ENCODE data around the gene RECQL5. TPM values are rescaled to one million over a fixed set of nuclear protein-coding genes. Genes with fewer than 3 reads are reported as not detected.
A peak's percentile ranks its signal among the peaks of the same experiment; 100 is the strongest.

RECQL5 gene
- total and polyA plus RNA-seq, 12 donors: 11.2 to 188 (median 32.9) TPM

- Histone ChIP-seq H3K27ac (no peak overlapping the region), H3K4me1 (replicated peaks in 1 of 2) (peaks cover under 1 to 2% of the 10 kb centered on the region in 2 donors), H3K9me3 (replicated peaks in 1 of 3) (no peaks in the 10 kb centered on the region), H3K4me3 (no peak overlapping the region), H3K27me3 (no peaks in the 10 kb centered on the region), H3K36me3 (replicated peaks in 1 of 2) (peaks cover 0 to 61% of the 10 kb centered on the region in 2 donors)
- TF ChIP-seq CTCF (IDR thresholded peaks at IDR 0.05): no peak
- TF ChIP-seq POLR2A (IDR thresholded peaks at IDR 0.05): no peak
- 80 to 87% (median 84%) methylated on average over 4 of the region's 4 CpGs for WGBS, 4 donors
- no peak for DNase-seq
- intact Hi-C loops (cut with DNase I): no loop called here
These were observed 6.5 kb upstream of the RECQL5 start for GRCh38 chr17:75673487-75673886.

- TF ChIP-seq CTCF (IDR thresholded peaks at IDR 0.05): no peak
- TF ChIP-seq POLR2A (IDR thresholded peaks at IDR 0.05): no peak
- peaks cover 9 to 12% of the 10 kb centered on the region in 2 donors for H3K4me1 ChIP-seq (replicated peaks in 1 of 2)
- H3K36me3 ChIP-seq (replicated peaks in 1 of 2): peaks cover 0 to 58% of the 10 kb centered on the region in 2 donors
- whole genome bisulfite sequencing, 4 donors: 89 to 96% (median 91%) methylated on average over 5 of the region's 5 CpGs
- intact Hi-C loops (cut with DNase I): no loop called here
- H3K4me3 ChIP-seq: no peak overlapping the region
- DNase-seq: no peak
- no peak overlapping the region for H3K27ac ChIP-seq
- no peaks in the 10 kb centered on the region for H3K9me3 ChIP-seq (replicated peaks in 1 of 3)
- no peaks in the 10 kb centered on the region for H3K27me3 ChIP-seq
These were observed 5.1 kb upstream of the RECQL5 start for GRCh38 chr17:75672011-75672410.

- Histone ChIP-seq H3K4me3 (no peak overlapping the region), H3K27me3 (no peaks in the 10 kb centered on the region), H3K9me3 (replicated peaks in 1 of 3) (no peaks in the 10 kb centered on the region), H3K36me3 (replicated peaks in 1 of 2) (peaks cover 0 to 55% of the 10 kb centered on the region in 2 donors), H3K4me1 (replicated peaks in 1 of 2) (peaks cover 18 to 20% of the 10 kb centered on the region in 2 donors), H3K27ac (no peak overlapping the region)
- WGBS, 4 donors: 55 to 97% (median 72%) methylated on average over 4 to 5 of the region's 5 CpGs
- TF ChIP-seq POLR2A (IDR thresholded peaks at IDR 0.05): no peak
- TF ChIP-seq CTCF (IDR thresholded peaks at IDR 0.05): no peak
- no peak for DNase-seq
- intact Hi-C loops (cut with DNase I): no loop called here
These were observed 3.9 kb upstream of the RECQL5 start for GRCh38 chr17:75670868-75671267.

- peaks cover 18 to 22% of the 10 kb centered on the region in 2 donors for H3K4me1 ChIP-seq (replicated peaks in 1 of 2)
- intact Hi-C loops (cut with DNase I): no loop called here
- TF ChIP-seq POLR2A (IDR thresholded peaks at IDR 0.05) (no peak), CTCF (IDR thresholded peaks at IDR 0.05) (no peak)
- WGBS, 4 donors: 67 to 76% (median 73%) methylated on average over 4 of the region's 4 CpGs
- no peaks in the 10 kb centered on the region for H3K27me3 ChIP-seq
- peak overlapping the region in 1 of 4 donors; percentile 96 for H3K4me3 ChIP-seq
- DNase-seq: no peak
- H3K36me3 ChIP-seq (replicated peaks in 1 of 2): peaks cover 0 to 46% of the 10 kb centered on the region in 2 donors
- no peak overlapping the region for H3K27ac ChIP-seq
- H3K9me3 ChIP-seq (replicated peaks in 1 of 3): no peaks in the 10 kb centered on the region
These were observed 1.5 kb upstream of the RECQL5 start for GRCh38 chr17:75668489-75668888.
